ENCODE measurements around the gene SRGAP3.

DNA sequence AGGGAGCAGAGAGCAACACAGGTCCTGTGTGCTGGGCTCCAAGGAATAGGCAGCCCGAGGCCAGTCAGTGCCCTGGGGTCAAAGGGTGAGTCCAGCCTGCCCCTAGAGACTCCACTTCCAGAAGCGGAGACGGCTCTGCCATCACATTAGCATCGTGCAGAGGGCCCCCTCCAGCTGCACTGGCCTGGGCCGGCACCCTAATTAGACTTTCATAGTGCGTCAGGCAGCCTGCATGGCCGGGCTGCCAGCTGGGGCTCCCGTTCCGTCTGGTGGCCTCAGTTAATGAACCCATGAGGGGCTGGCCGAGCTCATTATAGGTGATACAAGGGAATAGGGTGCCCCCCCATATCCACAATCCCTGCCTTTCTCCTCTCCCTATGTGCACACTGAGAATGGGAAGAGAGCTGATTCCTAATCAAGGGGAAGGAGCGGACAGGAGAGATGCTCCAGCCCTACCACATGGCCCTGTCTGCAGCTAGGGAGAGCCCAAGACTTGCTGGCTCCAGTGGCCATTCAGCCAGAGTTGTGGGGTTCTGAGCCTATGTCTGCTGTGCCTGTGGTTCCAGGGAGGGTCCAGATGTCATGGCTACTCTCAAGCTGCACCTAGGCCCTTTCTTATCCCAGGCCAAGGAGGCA, 128.0 kb downstream of the SRGAP3 start:
- TF ChIP-seq, protein P1, sequence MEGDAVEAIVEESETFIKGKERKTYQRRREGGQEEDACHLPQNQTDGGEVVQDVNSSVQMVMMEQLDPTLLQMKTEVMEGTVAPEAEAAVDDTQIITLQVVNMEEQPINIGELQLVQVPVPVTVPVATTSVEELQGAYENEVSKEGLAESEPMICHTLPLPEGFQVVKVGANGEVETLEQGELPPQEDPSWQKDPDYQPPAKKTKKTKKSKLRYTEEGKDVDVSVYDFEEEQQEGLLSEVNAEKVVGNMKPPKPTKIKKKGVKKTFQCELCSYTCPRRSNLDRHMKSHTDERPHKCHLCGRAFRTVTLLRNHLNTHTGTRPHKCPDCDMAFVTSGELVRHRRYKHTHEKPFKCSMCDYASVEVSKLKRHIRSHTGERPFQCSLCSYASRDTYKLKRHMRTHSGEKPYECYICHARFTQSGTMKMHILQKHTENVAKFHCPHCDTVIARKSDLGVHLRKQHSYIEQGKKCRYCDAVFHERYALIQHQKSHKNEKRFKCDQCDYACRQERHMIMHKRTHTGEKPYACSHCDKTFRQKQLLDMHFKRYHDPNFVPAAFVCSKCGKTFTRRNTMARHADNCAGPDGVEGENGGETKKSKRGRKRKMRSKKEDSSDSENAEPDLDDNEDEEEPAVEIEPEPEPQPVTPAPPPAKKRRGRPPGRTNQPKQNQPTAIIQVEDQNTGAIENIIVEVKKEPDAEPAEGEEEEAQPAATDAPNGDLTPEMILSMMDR (IDR thresholded peaks at IDR 0.05 in 2 of 3, conservative IDR thresholded peaks at IDR 0.05 in 1 of 3; ENCODE audit: control insufficient read depth in 2 of 3, extremely low read depth in 1 of 3, insufficient read depth in 1 of 3, low read depth in 3 of 3, low read length in 3 of 3), result no peak
- TF ChIP-seq EP300 (IDR thresholded peaks at IDR 0.05; ENCODE audit: borderline replicate concordance in 1 of 2, control insufficient read depth in 1 of 2, low read depth in 2 of 2, low read length in 2 of 2) (no peak), USF2 (IDR thresholded peaks at IDR 0.05; ENCODE audit: borderline replicate concordance, low read depth, low read length) (no peak), BHLHE40 (IDR thresholded peaks at IDR 0.05; ENCODE audit: borderline replicate concordance in 1 of 2, low read depth in 2 of 2, low read length in 1 of 2) (no peak), STAT3 (IDR thresholded peaks at IDR 0.05; ENCODE audit: low read depth, low read length) (no peak), MXI1 (IDR thresholded peaks at IDR 0.05; ENCODE audit: low read depth, low read length) (no peak), CBX3 (IDR thresholded peaks at IDR 0.05; ENCODE audit: borderline replicate concordance, low read depth) (no peak), YY1 (IDR thresholded peaks at IDR 0.05; ENCODE audit: low read depth, low read length) (no peak), POLR2A (IDR thresholded peaks at IDR 0.05; ENCODE audit: low read depth, low read length) (no peak), CBFB (IDR thresholded peaks at IDR 0.05; ENCODE audit: low read depth) (no peak), DPF2 (IDR thresholded peaks at IDR 0.05) (no peak), ESRRA (IDR thresholded peaks at IDR 0.05; ENCODE audit: low read length) (no peak)
